Loucy (cell line): ENCODE measurements around the gene TEPSIN.

Experiments
- CTCF ChIP-seq: fragments of 200-600 bp; sonication (generic); conservative IDR thresholded peaks from 2 replicates; pipeline ENCODE4 v1.5.1; 2014; ENCODE audit warnings: mild to moderate bottlenecking, antibody characterized with exemption, low read length
- EZH2phosphoT487 ChIP-seq: fragments of 200-600 bp; IDR thresholded peaks from 2 replicates; pipeline ENCODE4 v1.6.1; 2018; ENCODE audit warnings: antibody characterized with exemption, mild to moderate bottlenecking, moderate library complexity, borderline replicate concordance

DNA sequence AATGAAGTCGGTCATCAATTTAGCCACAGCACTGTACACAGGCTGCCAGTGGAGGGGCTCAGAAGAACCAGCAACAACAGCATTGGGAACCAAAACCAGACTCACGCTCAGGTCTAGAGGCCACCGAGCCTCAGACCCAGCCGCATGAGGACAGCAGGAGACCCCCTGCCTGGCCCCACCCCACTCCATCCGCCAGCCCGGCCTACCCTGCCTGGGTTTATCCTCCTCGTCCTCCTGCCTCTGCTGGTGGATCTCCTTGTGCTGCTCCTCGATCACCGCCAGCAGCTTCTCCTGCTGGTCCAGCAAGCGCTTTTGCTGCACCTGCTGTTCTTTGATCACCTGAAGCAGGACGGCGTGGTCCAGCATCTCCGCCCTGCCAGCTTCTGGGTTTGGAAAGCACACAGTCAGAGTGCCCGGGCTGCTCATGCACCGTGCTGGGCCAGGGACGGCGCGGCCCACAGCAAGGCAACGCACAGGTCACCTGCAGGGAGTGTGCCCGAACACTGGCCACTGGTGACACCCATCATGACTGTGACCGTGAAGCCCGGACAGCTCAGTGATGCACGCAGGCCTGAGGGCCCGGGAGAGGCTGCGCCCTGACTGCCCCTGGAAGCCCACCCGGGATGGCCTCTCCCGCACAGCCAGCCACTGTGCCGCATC is 8.0 kb upstream of the TEPSIN start:
- no peak for TF ChIP-seq CTCF
- TF ChIP-seq EZH2phosphoT487 = no peak
